K562 treated with DMSO at 1 percent for 24 hours (cell line): ENCODE results near the gene WNT10A. TPM values are rescaled to one million over a fixed set of nuclear protein-coding genes. Genes with fewer than 3 reads are reported as not detected.

Source experiments
- total RNA-seq: library from RNA; unstranded; fragments of 300-600 nt; gene quantifications from 2 replicates; pipeline ENCODE4 v1.2.3, GENCODE V29; 2022; ENCODE audit warnings: low read depth; ENCODE audit not compliant: insufficient read depth

WNT10A gene
- 0.20 TPM in 1 of 2 replicates, not detected in the other for total RNA-seq

DNA sequence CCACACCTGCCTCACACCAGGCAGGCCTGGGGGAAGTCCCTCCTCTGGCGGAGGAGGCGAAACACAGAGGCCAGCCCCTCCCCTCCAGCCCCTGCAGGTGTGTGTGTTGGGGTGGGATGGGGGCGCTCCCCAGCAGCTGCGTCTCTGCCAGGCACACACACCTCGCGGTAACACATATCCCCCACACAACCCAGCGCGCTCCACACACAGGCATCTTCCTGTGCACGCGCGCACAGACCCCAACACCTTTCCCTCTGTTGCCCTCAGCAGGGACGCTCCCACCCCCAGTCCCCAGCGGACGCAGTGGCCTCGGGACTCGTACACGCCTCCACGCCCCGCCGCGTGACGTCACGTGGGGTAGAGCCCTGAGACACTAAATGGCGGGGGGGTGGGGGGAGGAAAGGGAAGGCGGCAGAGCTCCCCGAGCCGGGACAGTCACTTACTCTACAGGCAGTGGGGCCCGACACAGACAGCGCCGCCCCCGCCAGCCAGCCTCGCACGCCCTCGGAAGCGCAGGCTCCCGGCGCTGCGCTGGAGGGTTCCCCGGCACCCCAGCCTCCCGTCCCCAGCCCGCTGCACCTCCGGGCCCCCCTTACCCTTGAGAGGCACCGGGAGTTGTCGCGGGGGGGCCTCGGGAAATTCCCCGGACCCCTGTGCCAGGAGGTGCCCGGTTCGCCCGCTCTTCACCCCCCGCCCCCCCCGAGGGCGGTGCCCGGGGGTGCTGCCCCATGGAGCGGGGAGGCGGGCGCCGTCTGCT lies at the start of gene WNT10A:
TSS of gene WNT10A (plus strand) at position 751 of the 757 bp plus-strand sequence. CDS start 144 bp downstream, outside the sequence.

DNA sequence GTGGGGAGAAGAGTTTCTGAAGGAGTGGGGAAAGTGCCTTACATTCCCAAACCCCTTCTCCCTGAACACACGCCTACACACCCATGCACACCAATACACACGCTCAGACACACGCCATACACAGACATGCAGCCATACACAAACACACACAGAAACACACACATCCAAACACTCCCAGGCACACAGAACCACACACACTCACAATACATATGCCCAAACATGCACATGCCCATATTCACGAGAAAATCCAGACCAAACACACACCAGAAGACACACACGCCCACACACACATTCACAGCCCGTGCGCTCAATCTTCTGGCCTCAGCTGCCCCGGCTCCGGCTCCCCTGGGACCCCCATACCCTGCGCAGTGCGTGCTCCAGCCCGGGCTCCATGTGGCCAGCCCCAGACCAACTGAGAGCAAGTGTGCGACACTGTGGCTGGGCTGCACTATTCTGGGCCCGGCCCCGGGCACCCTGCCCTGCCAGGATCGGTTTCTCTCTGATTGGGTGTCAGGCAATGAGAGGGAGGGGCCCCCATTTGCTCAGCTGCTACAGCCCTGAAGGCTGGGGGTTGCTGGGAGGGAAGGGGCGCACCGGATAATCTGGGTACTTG lies 49.2 kb upstream of the WNT10A start, which contains the start of gene PRKAG3:
TSS of gene PRKAG3 (minus strand) at position 426 of the 613 bp plus-strand sequence.

DNA sequence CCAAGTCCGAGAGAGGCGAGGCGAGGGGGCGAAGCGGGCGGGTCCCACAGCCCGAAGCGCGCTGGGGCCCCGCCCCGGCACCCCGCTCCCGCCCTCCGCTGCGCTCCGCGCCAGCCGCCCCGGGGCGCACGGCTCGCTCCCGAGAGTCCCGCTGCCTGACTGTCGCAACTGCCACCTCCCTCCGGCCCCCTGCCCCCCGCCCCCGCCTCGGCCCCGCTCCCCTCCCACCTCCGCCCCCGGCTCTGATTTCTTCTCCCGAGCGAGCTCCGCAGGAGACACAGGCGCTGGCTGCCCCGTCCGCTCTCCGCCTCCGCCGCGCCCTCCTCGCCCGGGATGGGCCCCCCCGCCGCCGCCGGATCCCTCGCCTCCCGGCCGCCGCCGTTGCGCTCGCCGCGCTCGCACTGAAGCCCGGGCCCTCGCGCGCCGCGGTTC lies 21.1 kb upstream of the WNT10A start, which contains the start of gene WNT6:
TSS of gene WNT6 (plus strand) at position 250 of the 432 bp plus-strand sequence. CDS start 233 bp downstream, outside the sequence.

Other genes with a start within 250 kb of the WNT10A start
- gene ZNF142, start 221.2 kb upstream of the WNT10A start, total RNA-seq: 11.0 and 12.2 TPM in 2 replicates
- gene BCS1L, start 221.2 kb upstream of the WNT10A start, total RNA-seq: 25.1 and 29.3 TPM in 2 replicates
- gene RNF25, start 208.8 kb upstream of the WNT10A start, total RNA-seq: 22.8 and 25.3 TPM in 2 replicates
- 4.2 and 9.9 TPM in 2 replicates for gene STK36, start 208.8 kb upstream of the WNT10A start, total RNA-seq
- gene TTLL4, start 170.0 kb upstream of the WNT10A start, total RNA-seq: 44.1 and 44.3 TPM in 2 replicates
- gene CYP27A1, start 98.7 kb upstream of the WNT10A start, total RNA-seq: 0.15 TPM in 1 of 2 replicates, not detected in the other
- not detected in 2 replicates for gene PRKAG3, start 49.0 kb upstream of the WNT10A start, total RNA-seq
- gene WNT6, start 21.0 kb upstream of the WNT10A start, total RNA-seq: not detected in 2 replicates
- gene CDK5R2, start 78.8 kb downstream of the WNT10A start, total RNA-seq: 0.57 and 0.76 TPM in 2 replicates
- gene FEV, start 104.3 kb downstream of the WNT10A start, total RNA-seq: 0.69 and 0.71 TPM in 2 replicates
- not detected in 2 replicates for gene CRYBA2, start 112.6 kb downstream of the WNT10A start, total RNA-seq
- gene CFAP65, start 160.7 kb downstream of the WNT10A start, total RNA-seq: not detected in 2 replicates
- gene IHH, start 180.1 kb downstream of the WNT10A start, total RNA-seq: not detected in 2 replicates